BE2C (cell line): ENCODE measurements around the gene PLCD4.

Experiments used
- DNase-seq: peaks from one replicate; pipeline ENCODE4 v3.0.0-alpha.2; 2020
- H3K27me3 ChIP-seq: fragments of 250-450 bp; sonication (Bioruptor Pico); 2 replicates; pipeline ENCODE4 v1.5.1; 2020; ENCODE audit warnings: mild to moderate bottlenecking
- H3K36me3 ChIP-seq: fragments of 250-450 bp; sonication (Bioruptor Pico); 2 replicates; pipeline ENCODE4 v1.5.1; 2020; ENCODE audit warnings: mild to moderate bottlenecking
- H3K4me1 ChIP-seq: fragments of 250-450 bp; sonication (Bioruptor Pico); 2 replicates; pipeline ENCODE4 v1.5.1; 2020
- H3K4me3 ChIP-seq: 2 replicates; pipeline ENCODE4 v1.5.1; 2011; ENCODE audit warnings: low read depth, low read length
- H3K9me3 ChIP-seq: fragments of 250-450 bp; sonication (Bioruptor Pico); 2 replicates; pipeline ENCODE4 v1.5.1; 2020
- TF ChIP-seq, protein P1 (sequence below): IDR thresholded peaks from 2 replicates; pipeline ENCODE4 v1.5.1; 2012; ENCODE audit warnings: mild to moderate bottlenecking, low read depth, low read length

PLCD4 gene

DNA sequence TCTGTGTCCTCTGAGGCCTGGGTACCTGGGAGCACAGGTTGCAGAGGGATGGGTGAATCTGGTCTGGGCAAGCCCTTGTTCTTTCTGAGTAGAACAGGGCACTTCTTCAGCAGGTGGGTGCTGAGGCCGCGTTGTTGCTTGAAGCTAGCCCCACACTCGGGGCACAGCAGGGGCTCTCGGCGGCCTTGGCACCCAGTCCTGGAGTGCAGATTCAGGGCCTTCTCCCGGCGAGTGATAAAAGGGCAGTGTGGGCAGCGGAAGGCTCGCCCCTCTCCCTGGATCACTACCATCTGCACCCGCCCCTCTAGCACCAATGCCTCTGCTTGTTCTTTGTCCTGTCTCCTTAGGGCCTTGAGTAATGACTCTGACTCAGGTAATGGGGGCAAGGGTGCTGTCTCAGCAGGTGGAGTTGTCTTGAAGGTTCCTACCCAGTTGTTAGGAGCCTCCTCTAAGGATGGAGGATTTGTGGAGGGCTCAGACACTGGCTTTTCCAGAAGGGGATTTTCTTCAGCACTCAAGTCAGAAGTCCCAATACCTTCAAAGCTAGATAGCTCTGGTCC is 36.1 kb downstream of the PLCD4 start:
- peaks cover 74% of the 10 kb centered on the region for H3K36me3 ChIP-seq
- H3K4me3 ChIP-seq: no peak overlapping the region
- TF ChIP-seq, protein P1, sequence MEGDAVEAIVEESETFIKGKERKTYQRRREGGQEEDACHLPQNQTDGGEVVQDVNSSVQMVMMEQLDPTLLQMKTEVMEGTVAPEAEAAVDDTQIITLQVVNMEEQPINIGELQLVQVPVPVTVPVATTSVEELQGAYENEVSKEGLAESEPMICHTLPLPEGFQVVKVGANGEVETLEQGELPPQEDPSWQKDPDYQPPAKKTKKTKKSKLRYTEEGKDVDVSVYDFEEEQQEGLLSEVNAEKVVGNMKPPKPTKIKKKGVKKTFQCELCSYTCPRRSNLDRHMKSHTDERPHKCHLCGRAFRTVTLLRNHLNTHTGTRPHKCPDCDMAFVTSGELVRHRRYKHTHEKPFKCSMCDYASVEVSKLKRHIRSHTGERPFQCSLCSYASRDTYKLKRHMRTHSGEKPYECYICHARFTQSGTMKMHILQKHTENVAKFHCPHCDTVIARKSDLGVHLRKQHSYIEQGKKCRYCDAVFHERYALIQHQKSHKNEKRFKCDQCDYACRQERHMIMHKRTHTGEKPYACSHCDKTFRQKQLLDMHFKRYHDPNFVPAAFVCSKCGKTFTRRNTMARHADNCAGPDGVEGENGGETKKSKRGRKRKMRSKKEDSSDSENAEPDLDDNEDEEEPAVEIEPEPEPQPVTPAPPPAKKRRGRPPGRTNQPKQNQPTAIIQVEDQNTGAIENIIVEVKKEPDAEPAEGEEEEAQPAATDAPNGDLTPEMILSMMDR: no peak
- DNase-seq: no peak
- H3K4me1 ChIP-seq: no peaks in the 10 kb centered on the region
- no peaks in the 10 kb centered on the region for H3K9me3 ChIP-seq
- no peaks in the 10 kb centered on the region for H3K27me3 ChIP-seq

DNA sequence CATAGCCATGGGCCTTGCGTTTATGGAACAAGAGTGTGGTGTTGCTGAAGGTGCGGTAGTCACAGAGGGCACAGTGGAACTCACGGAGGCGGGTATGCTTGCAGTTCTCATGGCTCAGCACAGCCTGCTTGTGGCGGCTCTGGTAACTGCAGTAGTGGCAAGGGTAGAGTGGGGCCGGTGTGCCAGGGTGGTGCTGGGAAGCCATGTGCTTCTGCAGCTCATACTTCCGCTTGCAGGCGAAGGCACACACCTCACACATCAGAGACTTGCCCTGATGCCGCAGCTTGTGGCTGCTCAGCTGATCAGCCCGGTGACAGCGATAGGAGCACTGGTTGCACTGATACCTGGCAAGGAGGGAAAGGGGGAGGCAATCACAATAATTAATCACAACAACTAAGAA is 37.0 kb downstream of the PLCD4 start:
- DNase-seq: no peak
- Histone ChIP-seq H3K27me3 (no peaks in the 10 kb centered on the region), H3K4me3 (no peak overlapping the region), H3K36me3 (peaks cover 75% of the 10 kb centered on the region), H3K4me1 (no peaks in the 10 kb centered on the region), H3K9me3 (no peaks in the 10 kb centered on the region)
- TF ChIP-seq, protein P1: no peak

DNA sequence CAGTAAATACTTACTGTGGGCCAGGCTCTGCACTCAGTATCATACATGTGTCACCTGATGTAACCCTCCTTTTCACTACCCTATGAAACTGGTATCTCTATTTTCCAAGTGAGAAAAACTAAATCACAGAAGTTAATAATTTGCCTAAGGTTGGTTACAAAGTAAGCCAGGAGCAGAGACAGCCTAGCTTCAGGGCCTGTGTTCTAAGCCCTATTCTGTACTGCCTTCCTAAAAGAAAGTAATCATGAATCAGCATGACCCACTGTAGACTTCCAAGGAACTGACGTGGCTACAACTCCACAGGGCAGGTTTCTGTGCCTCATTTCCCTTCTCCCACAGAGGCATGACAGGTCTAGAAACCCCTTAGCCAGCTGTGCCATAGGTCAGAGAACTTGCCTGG is 37.4 kb downstream of the PLCD4 start:
- H3K4me1 ChIP-seq: no peaks in the 10 kb centered on the region
- H3K9me3 ChIP-seq: no peaks in the 10 kb centered on the region
- DNase-seq: no peak
- H3K27me3 ChIP-seq: no peaks in the 10 kb centered on the region
- no peak overlapping the region for H3K4me3 ChIP-seq
- peaks cover 77% of the 10 kb centered on the region for H3K36me3 ChIP-seq
- TF ChIP-seq, protein P1: no peak

- TF ChIP-seq, protein P1: peak; percentile 97
- Histone ChIP-seq H3K36me3 (peaks cover 82% of the 10 kb centered on the region), H3K27me3 (no peaks in the 10 kb centered on the region), H3K4me3 (no peak overlapping the region), H3K9me3 (no peaks in the 10 kb centered on the region), H3K4me1 (no peaks in the 10 kb centered on the region)
- peak; percentile 68 for DNase-seq
These were observed 40.5 kb downstream of the PLCD4 start for GRCh38 chr2:218648088-218648786.

DNA sequence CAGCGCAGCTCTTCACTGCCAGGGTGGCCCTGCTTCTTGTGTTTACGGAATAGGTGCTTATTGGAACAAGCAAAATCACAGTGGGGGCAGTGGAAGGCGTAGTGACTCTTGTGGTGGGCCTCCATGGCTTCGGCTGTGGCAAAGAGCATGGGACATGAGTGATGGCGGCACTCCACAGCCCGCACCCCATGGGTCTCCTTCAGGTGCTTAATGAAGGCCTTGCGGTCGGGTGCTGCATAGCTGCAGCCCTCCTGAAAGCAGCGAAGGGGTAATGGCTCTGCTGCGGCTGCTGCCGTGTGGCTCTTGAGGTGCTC is 41.0 kb downstream of the PLCD4 start:
- TF ChIP-seq, protein P1: no peak
- H3K4me1 ChIP-seq: no peaks in the 10 kb centered on the region
- peaks cover 87% of the 10 kb centered on the region for H3K36me3 ChIP-seq
- H3K4me3 ChIP-seq: no peak overlapping the region
- no peak for DNase-seq
- H3K9me3 ChIP-seq: no peaks in the 10 kb centered on the region
- H3K27me3 ChIP-seq: no peaks in the 10 kb centered on the region

DNA sequence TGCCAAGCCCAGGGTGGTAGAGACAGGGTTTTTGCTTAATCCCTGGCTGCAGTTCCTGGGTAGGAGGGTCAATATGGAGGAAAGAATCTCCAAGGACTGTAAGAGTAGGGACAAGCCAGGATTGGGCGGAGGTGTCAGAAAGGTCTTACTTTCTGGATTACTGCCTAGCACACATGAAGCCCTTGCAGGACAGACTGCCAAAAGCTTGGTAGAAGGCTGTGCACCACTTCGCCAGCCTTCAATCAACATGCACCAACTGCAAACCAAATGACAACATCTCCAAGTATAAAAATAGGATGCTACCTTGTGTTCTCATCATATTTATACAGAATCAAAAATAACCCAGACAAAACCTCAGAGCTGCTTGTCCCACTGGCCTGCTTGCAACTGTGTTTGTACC is 48.1 kb downstream of the PLCD4 start:
- Histone ChIP-seq H3K4me1 (no peaks in the 10 kb centered on the region), H3K36me3 (peaks cover 64% of the 10 kb centered on the region), H3K27me3 (no peaks in the 10 kb centered on the region), H3K4me3 (no peak overlapping the region), H3K9me3 (no peaks in the 10 kb centered on the region)
- TF ChIP-seq, protein P1: no peak
- DNase-seq: no peak
